H1 (cell line): ENCODE results near the gene POLE. TPM values are rescaled to one million over a fixed set of nuclear protein-coding genes. Genes with fewer than 3 reads are reported as not detected.

Source experiments
- CBX8 ChIP-seq: fragments of 300-800, 300-1000 bp; sonication (generic); IDR thresholded peaks from 2 replicates; pipeline ENCODE4 v1.7.1; 2016; ENCODE audit warnings: low read depth, low read length, borderline replicate concordance
- CHD1 ChIP-seq: IDR thresholded peaks from 2 replicates; pipeline ENCODE4 v1.6.1; 2012; ENCODE audit warnings: low read depth, low read length, improper control_type of control experiment
- E2F6 ChIP-seq: IDR thresholded peaks from 2 replicates; pipeline ENCODE4 v1.6.1; 2012; ENCODE audit warnings: inconsistent platforms
- EP300 ChIP-seq, 2 experiments: IDR thresholded peaks; 1 replicate in 1 of 2; 2 replicates in 1 of 2; pipeline ENCODE4 v1.6.1; 2011 to 2012; ENCODE audit warnings: low read depth in 2 of 2, low read length in 2 of 2, mild to moderate bottlenecking in 2 of 2, borderline replicate concordance in 1 of 2, inconsistent platforms in 1 of 2, moderate library complexity in 1 of 2
- HDAC6 ChIP-seq: IDR thresholded peaks from one replicate; pipeline ENCODE4 v1.7.1; 2012; ENCODE audit warnings: low read depth, mild to moderate bottlenecking, inconsistent platforms, low read length, moderate library complexity
- JUN ChIP-seq: IDR thresholded peaks from 2 replicates; pipeline ENCODE4 v1.6.1; 2011; ENCODE audit warnings: low read depth, mild to moderate bottlenecking, improper control_type of control experiment, low read length
- JUND ChIP-seq: IDR thresholded peaks from 2 replicates; pipeline ENCODE4 v1.6.1; 2011; ENCODE audit warnings: mild to moderate bottlenecking, improper control_type of control experiment, low read length
- NANOG ChIP-seq: IDR thresholded peaks from 2 replicates; pipeline ENCODE4 v1.6.1; 2011; ENCODE audit warnings: low read length, low read depth, mild to moderate bottlenecking, inconsistent platforms; ENCODE audit not compliant: insufficient read depth, poor library complexity, severe bottlenecking
- RBBP5 ChIP-seq: IDR thresholded peaks from 2 replicates; pipeline ENCODE4 v1.7.1; 2012; ENCODE audit warnings: low read depth, mild to moderate bottlenecking, inconsistent platforms, low read length, moderate library complexity, borderline replicate concordance
- RXRA ChIP-seq: IDR thresholded peaks from 2 replicates; pipeline ENCODE4 v1.6.1; 2011; ENCODE audit warnings: low read depth, mild to moderate bottlenecking, low read length, moderate library complexity; ENCODE audit not compliant: insufficient read depth
- SIN3A ChIP-seq, 2 experiments: IDR thresholded peaks in 1 of 2; conservative IDR thresholded peaks in 1 of 2; 2 replicates each; pipeline ENCODE4 v1.6.1; 2011 to 2012; ENCODE audit warnings: low read length in 2 of 2, improper control_type of control experiment in 1 of 2, low read depth in 1 of 2, mild to moderate bottlenecking in 1 of 2
- SIRT6 ChIP-seq: IDR thresholded peaks from one replicate; pipeline ENCODE4 v1.7.1; 2012; ENCODE audit warnings: low read length, inconsistent platforms
- TCF12 ChIP-seq: IDR thresholded peaks from 2 replicates; pipeline ENCODE4 v1.6.1; 2011; ENCODE audit warnings: low read depth, mild to moderate bottlenecking, low read length
- polyA plus RNA-seq, 7 experiments: library from polyadenylated mRNA; depleted of rRNA in 3 of 7; stranded (reverse) in 5 of 7; unstranded in 2 of 7; fragments of >200 nt in 5 of 7; fragments of 200-250 nt in 2 of 7; gene quantifications; 1 replicate in 5 of 7; 2 replicates in 1 of 7; 4 replicates in 1 of 7; pipeline versions ENCODE4 v1.2.1 to v1.2.3, GENCODE V29; 2011 to 2013; ENCODE audit warnings: missing spikeins in 2 of 7, mixed read lengths in 2 of 7
- total RNA-seq: library from RNA; stranded (reverse); fragmentation: NEBNext Ultra II Directional; extraction: Animal tissue kit (Norgen Biotek cat#: 25700); gene quantifications from 2 replicates; pipeline ENCODE4 v1.2.1, GENCODE V29; 2021

Gene POLE
- total and polyA plus RNA-seq, 2 of the 8 experiments (the other 6 are each of a cell fraction or from before 2014, with no cell fraction given): 59.7 to 115 TPM

GRCh38 chr12:132687211-132688164, at the start of gene POLE, which contains the start of gene PXMP2 (continued):
- no peak for TF ChIP-seq CBX8
- TF ChIP-seq CHD1: no peak
- TF ChIP-seq NANOG: peak; percentile 22
- no peak for TF ChIP-seq RXRA
- TF ChIP-seq JUND: no peak
- TF ChIP-seq SIRT6: no peak
- TF ChIP-seq E2F6: peak; percentile 73
- TF ChIP-seq EP300 (IDR thresholded peaks at IDR 0.05; ENCODE audit: borderline replicate concordance in 1 of 2, low read depth in 2 of 2, low read length in 2 of 2): peak in 1 of 2 experiments; percentile 35; a peak in 1 of 3 replicates
- peak; percentile 42 to 63; a peak in 1 of 4 replicates for TF ChIP-seq SIN3A (conservative IDR thresholded peaks at IDR 0.05 in 1 of 2, IDR thresholded peaks at IDR 0.05 in 1 of 2; ENCODE audit: low read depth in 1 of 2, low read length in 2 of 2)
- no peak for TF ChIP-seq RBBP5
- TF ChIP-seq JUN: no peak
- TF ChIP-seq HDAC6: no peak
- TF ChIP-seq TCF12: no peak
